Measurements from ENCODE around the gene ABTB2. TPM values are rescaled to one million over a fixed set of nuclear protein-coding genes. Genes with fewer than 3 reads are reported as not detected.

The ABTB2 gene
- total and polyA plus RNA-seq, 9 of the 15 experiments (the other 6 are each of a cell fraction or from before 2014, with no cell fraction given): 0.03 to 0.18 (median 0.12) TPM; not detected in 2

- no peak for TF ChIP-seq RREB1 (CRISPR knock-in tag; IDR thresholded peaks at IDR 0.05)
- no peak for TF ChIP-seq ZNF79 (CRISPR knock-in tag; IDR thresholded peaks at IDR 0.05; ENCODE audit: low read depth)
- TF ChIP-seq TAL1 (IDR thresholded peaks at IDR 0.05): peak; percentile 13; the same call in 1 of the 2 replicates
- no peak for TF ChIP-seq ZBTB43 (CRISPR knock-in tag; IDR thresholded peaks at IDR 0.05)
- TF ChIP-seq HMBOX1 (IDR thresholded peaks at IDR 0.05): peak; percentile 23; the same call in 1 of the 2 replicates
- peak; percentile 34 to 46; a peak in 2 of 4 replicates for TF ChIP-seq TRIM24 (IDR thresholded peaks at IDR 0.05)
- TF ChIP-seq ATF3 (IDR thresholded peaks at IDR 0.05): peak; percentile 69
- no peak for TF ChIP-seq ATF3 (CRISPR knock-in tag; conservative IDR thresholded peaks at IDR 0.05)
- no peak for TF ChIP-seq ADNP (tag; IDR thresholded peaks at IDR 0.05)
- TF ChIP-seq DPF2 (IDR thresholded peaks at IDR 0.05): peak; percentile 79
- 0 out of 2 replicates have a peak, but pooled peaks have one; percentile 24 for TF ChIP-seq ZNF431 (CRISPR knock-in tag; IDR thresholded peaks at IDR 0.05)
- TF ChIP-seq MYNN (IDR thresholded peaks at IDR 0.05): peak; percentile 44; the same call in 1 of the 2 replicates
- TF ChIP-seq MYNN (CRISPR knock-in tag; IDR thresholded peaks at IDR 0.05): no peak
- peak; percentile 18; the same call in 1 of the 2 replicates for TF ChIP-seq CBFA2T2 (conservative IDR thresholded peaks at IDR 0.05)
- TF ChIP-seq IRF9 (tag; IDR thresholded peaks at IDR 0.05): peak; percentile 68
- peak; percentile 44; the same call in 1 of the 2 replicates for TF ChIP-seq CTBP1 (IDR thresholded peaks at IDR 0.05; ENCODE audit: borderline replicate concordance)
- peak; percentile 86 for TF ChIP-seq SMARCE1 (IDR thresholded peaks at IDR 0.05)
Measured at GRCh38 chr11:34208266-34209135, 149.3 kb downstream of the ABTB2 start (continued).

All from K562 (cell line).